SU-DHL-6 (cell line): ENCODE data around the gene XYLT1.

Experiments used
- CTCF ChIP-seq: fragments of 200-600 bp; sonication (generic); IDR thresholded peaks from one replicate; pipeline ENCODE4 v1.5.1; 2017; ENCODE audit warnings: antibody characterized with exemption, mild to moderate bottlenecking, low read length, moderate library complexity; ENCODE audit not compliant: insufficient read depth, poor library complexity, severe bottlenecking
- EZH2phosphoT487 ChIP-seq: fragments of 200-600 bp; sonication (generic), shearing (Covaris generic); conservative IDR thresholded peaks from 2 replicates; pipeline ENCODE4 v1.6.1; 2018; ENCODE audit warnings: mild to moderate bottlenecking, antibody characterized with exemption, low read length, moderate library complexity, mixed read lengths

DNA sequence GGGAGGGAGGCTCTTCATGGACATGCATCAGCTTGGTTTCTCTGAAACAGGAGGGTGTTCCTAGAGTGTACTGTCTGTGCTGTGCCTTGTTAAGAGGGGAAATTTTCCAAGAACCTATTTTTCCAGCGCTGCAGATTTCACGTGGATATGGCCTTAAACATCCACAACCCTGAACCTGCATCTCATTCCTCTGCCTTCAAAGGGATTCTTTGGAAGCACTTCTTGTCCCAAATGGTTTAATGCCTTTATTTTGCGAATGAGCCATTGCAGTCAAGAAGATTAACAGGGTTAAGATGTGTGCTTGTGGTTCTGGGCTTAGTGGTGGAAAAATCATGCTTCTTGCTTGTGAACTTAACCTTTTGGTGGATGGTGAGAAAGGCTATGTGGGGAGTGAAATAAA lies 161.2 kb downstream of the XYLT1 start:
- TF ChIP-seq CTCF (no peak), EZH2phosphoT487 (no peak)
